ENCODE data around the gene PRKCB. TPM values are rescaled to one million over a fixed set of nuclear protein-coding genes. Genes with fewer than 3 reads are reported as not detected.

Gene PRKCB
- total RNA-seq, 2 experiments from 2014 or later, result 56.3 to 57.9 TPM

- no peak overlapping the region for H3K4me3 Mint-ChIP-seq
- no peaks in the 10 kb centered on the region for H3K27me3 Mint-ChIP-seq
- peaks cover 8% of the 10 kb centered on the region for H3K4me1 Mint-ChIP-seq (ENCODE audit: low read depth)
- H3K27ac Mint-ChIP-seq, result no peak overlapping the region
- ChIA-PET POLR2A (interaction anchor here (1.1 kb wide), 1 partner anchor 463 kb away, joined by 3 read pairs; no protein-coding TSS in a partner anchor), CTCF (interaction anchor here (0.6 to 7.4 kb wide), 37 partner anchors 8 to 868 kb away, joined by 3 to 92 read pairs (median 4); partner anchors contain the start of gene CACNG3)
- H3K9me3 Mint-ChIP-seq, result no peaks in the 10 kb centered on the region
- intact Hi-C loops (cut with micrococcal nuclease), result loop anchor here (1.0 kb wide), 3 partner anchors 211 to 462 kb away; no protein-coding TSS in a partner anchor
- peaks cover 5% of the 10 kb centered on the region for H3K36me3 Mint-ChIP-seq
- peak; percentile 90 for DNase-seq
These were observed 206.2 kb downstream of the PRKCB start for GRCh38 chr16:24041834-24042631.

DNA sequence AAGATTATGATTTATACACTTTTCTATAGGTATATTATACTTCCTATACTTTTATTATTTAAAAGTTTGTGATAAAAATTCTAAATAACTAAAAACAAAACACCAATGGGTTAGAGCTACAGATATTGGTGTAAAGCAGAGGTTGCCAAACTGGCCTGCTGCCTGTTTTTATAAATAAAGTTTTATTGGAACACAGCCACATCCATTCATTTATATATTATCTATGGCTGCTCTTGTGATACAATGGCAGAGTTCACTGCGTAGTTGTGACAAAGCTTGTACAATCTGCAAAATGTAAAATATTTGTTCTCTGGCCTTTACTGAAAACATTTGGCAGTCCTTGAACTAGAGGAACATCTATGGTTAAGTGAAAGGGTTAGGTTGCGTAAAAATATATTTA lies 208.7 kb downstream of the PRKCB start:
- H3K36me3 Mint-ChIP-seq, result peaks cover 2% of the 10 kb centered on the region
- no peak overlapping the region for H3K27ac Mint-ChIP-seq
- no peaks in the 10 kb centered on the region for H3K9me3 Mint-ChIP-seq
- H3K4me1 Mint-ChIP-seq (ENCODE audit: low read depth), result peaks cover 8% of the 10 kb centered on the region
- no peak overlapping the region for H3K4me3 Mint-ChIP-seq
- no peak for DNase-seq
- ChIA-PET CTCF (interaction anchor here (1.0 to 7.4 kb wide), 4 partner anchors 26 to 460 kb away, joined by 3 to 92 read pairs (median 26); partner anchors contain the start of gene CACNG3), POLR2A (no interaction called here)
- H3K27me3 Mint-ChIP-seq, result no peaks in the 10 kb centered on the region
- intact Hi-C loops (cut with micrococcal nuclease), result no loop called here

DNA sequence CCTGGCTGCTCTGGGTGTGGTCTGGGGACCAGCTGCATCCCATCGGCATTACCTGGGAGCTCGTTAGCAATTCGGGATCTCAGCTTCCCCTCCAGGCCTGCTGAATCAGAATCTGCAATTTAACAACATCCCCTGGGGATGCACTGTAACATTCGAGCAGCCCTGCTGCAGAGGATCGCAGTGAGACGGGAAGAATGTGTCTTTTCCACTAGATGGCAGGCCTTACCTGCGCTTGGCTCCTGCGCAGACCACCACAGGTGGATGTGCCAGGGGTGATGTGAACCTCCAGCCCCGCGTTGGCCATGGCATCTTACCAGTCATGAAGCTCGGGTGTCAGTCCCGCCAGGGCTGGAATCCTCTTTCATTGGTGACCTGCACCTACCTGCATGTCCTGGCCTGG lies 209.9 kb downstream of the PRKCB start:
- Mint-ChIP-seq H3K9me3 (no peaks in the 10 kb centered on the region), H3K27ac (no peak overlapping the region), H3K4me3 (no peak overlapping the region), H3K27me3 (no peaks in the 10 kb centered on the region), H3K36me3 (peaks cover 2% of the 10 kb centered on the region), H3K4me1 (ENCODE audit: low read depth) (peaks cover 8% of the 10 kb centered on the region)
- POLR2A ChIA-PET, result no interaction called here
- CTCF ChIA-PET, result interaction anchor here (0.7 to 7.4 kb wide), 6 partner anchors 25 to 547 kb away, joined by 3 to 92 read pairs (median 13); partner anchors contain the start of gene CACNG3
- DNase-seq, result no peak
- intact Hi-C loops (cut with micrococcal nuclease), result no loop called here

GRCh38 chr16:24046442-24046841 lies 210.7 kb downstream of the PRKCB start:
- Mint-ChIP-seq H3K4me1 (ENCODE audit: low read depth) (peaks cover 8% of the 10 kb centered on the region), H3K27me3 (no peaks in the 10 kb centered on the region), H3K4me3 (no peak overlapping the region), H3K27ac (no peak overlapping the region), H3K36me3 (peaks cover 4% of the 10 kb centered on the region), H3K9me3 (no peaks in the 10 kb centered on the region)
- intact Hi-C loops (cut with micrococcal nuclease), result no loop called here
- ChIA-PET POLR2A (no interaction called here), CTCF (interaction anchor here (1.6 to 2.9 kb wide), 2 partner anchors 207 to 458 kb away, joined by 9 to 17 read pairs; no protein-coding TSS in a partner anchor)
- DNase-seq, result no peak

GRCh38 chr16:24049113-24049512 lies 213.3 kb downstream of the PRKCB start:
- DNase-seq, result no peak
- H3K27ac Mint-ChIP-seq, result no peak overlapping the region
- no peaks in the 10 kb centered on the region for H3K4me1 Mint-ChIP-seq (ENCODE audit: low read depth)
- no peaks in the 10 kb centered on the region for H3K27me3 Mint-ChIP-seq
- intact Hi-C loops (cut with micrococcal nuclease), result no loop called here
- H3K9me3 Mint-ChIP-seq, result no peaks in the 10 kb centered on the region
- CTCF ChIA-PET, result no interaction called here
- POLR2A ChIA-PET, result no interaction called here
- H3K36me3 Mint-ChIP-seq, result peaks cover 9% of the 10 kb centered on the region
- H3K4me3 Mint-ChIP-seq, result no peak overlapping the region

DNA sequence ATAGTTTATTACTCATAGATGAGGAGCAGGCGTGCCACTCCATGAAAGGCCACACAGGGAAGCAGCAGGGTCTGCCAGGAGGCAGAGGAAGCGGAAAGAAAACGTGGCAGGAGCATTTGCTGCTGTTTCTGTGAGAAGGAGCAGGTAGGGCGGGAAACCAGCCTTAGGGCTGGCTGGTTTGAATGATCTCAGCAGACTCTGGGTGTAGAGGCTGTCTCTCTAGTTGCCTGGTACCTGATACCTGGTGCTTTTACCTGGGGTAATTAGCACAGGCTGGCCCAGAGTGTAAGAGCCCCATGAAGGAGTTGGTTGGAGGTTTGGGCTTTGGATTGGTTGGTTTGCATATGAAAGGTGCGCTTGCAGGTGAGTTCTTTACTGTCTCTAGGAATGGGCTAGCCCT lies 215.3 kb downstream of the PRKCB start:
- CTCF ChIA-PET, result interaction anchor here (1.1 kb wide), 1 partner anchor 10 kb away, joined by 6 read pairs; no protein-coding TSS in a partner anchor
- no peak overlapping the region for H3K4me3 Mint-ChIP-seq
- POLR2A ChIA-PET, result no interaction called here
- no peak overlapping the region for H3K27ac Mint-ChIP-seq
- no peaks in the 10 kb centered on the region for H3K9me3 Mint-ChIP-seq
- H3K27me3 Mint-ChIP-seq, result no peaks in the 10 kb centered on the region
- H3K4me1 Mint-ChIP-seq (ENCODE audit: low read depth), result no peaks in the 10 kb centered on the region
- intact Hi-C loops (cut with micrococcal nuclease), result no loop called here
- H3K36me3 Mint-ChIP-seq, result peaks cover 11% of the 10 kb centered on the region
- no peak for DNase-seq

GRCh38 chr16:24052329-24053098 lies 216.7 kb downstream of the PRKCB start:
- Mint-ChIP-seq H3K27ac (no peak overlapping the region), H3K27me3 (no peaks in the 10 kb centered on the region), H3K36me3 (peaks cover 15% of the 10 kb centered on the region), H3K9me3 (no peaks in the 10 kb centered on the region), H3K4me1 (ENCODE audit: low read depth) (no peaks in the 10 kb centered on the region), H3K4me3 (no peak overlapping the region)
- intact Hi-C loops (cut with micrococcal nuclease), result no loop called here
- no peak for DNase-seq
- POLR2A ChIA-PET, result no interaction called here
- CTCF ChIA-PET, result interaction anchor here (1.1 to 1.8 kb wide), 3 partner anchors 11 to 201 kb away, joined by 5 to 9 read pairs (median 6); no protein-coding TSS in a partner anchor

DNA sequence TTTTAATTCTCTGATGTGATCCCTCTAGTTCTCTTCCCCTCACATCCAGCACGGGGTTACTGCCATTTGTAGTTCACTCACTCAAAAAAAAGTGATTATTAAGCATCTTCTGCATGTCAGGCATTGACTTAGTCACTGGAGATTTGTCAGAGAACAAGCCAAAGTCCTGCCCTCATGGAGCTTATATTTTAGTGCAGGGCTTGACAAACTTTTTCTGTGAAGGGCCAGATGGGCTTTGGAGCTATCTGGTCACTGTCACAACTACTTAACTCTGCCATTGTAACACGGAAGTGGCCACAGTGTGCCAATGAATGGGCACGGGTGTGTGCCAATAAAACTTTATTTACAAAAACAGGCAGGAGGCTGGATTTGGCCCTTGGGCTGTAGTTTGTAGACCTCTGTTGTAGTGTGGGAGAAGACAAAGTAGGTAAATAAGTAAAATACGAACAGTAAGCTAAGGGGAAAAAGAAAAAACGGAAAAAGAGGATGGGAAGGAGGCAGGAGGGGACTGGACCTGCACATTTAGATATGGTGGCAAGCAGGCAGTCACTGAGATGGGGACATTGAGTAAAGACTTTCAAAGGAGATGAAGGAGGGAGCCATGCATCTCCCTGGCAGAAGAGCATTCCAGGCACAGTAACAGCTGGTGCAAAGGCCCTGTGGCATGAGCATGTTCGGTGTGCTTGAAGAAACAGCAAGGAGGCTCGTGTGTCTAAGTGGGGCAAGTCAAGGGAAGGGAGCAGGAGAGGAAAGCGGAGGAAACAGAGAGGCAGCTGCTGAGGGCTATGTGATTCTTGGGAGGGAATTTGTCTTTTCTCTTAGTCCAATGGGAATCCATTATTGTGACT lies 217.5 kb downstream of the PRKCB start:
- intact Hi-C loops (cut with micrococcal nuclease), result no loop called here
- DNase-seq, result no peak
- Mint-ChIP-seq H3K4me1 (ENCODE audit: low read depth) (no peaks in the 10 kb centered on the region), H3K4me3 (no peak overlapping the region), H3K9me3 (no peaks in the 10 kb centered on the region), H3K27ac (no peak overlapping the region), H3K27me3 (no peaks in the 10 kb centered on the region), H3K36me3 (peaks cover 17% of the 10 kb centered on the region)
- ChIA-PET POLR2A (no interaction called here), CTCF (interaction anchor here (1.6 to 2.2 kb wide), 3 partner anchors 11 to 200 kb away, joined by 5 to 9 read pairs (median 9); no protein-coding TSS in a partner anchor)

- Mint-ChIP-seq H3K27ac (no peak overlapping the region), H3K4me1 (ENCODE audit: low read depth) (no peaks in the 10 kb centered on the region), H3K4me3 (no peak overlapping the region), H3K36me3 (peaks cover 17% of the 10 kb centered on the region), H3K9me3 (no peaks in the 10 kb centered on the region), H3K27me3 (no peaks in the 10 kb centered on the region)
- POLR2A ChIA-PET, result no interaction called here
- DNase-seq, result no peak
- intact Hi-C loops (cut with micrococcal nuclease), result no loop called here
- CTCF ChIA-PET, result interaction anchor here (1.1 to 2.2 kb wide), 4 partner anchors 13 to 450 kb away, joined by 3 to 9 read pairs (median 4); no protein-coding TSS in a partner anchor
These were observed 219.1 kb downstream of the PRKCB start for GRCh38 chr16:24054741-24055491.

GRCh38 chr16:24062270-24062817 lies 226.6 kb downstream of the PRKCB start:
- no peak for DNase-seq
- Mint-ChIP-seq H3K27ac (no peak overlapping the region), H3K36me3 (peaks cover 21% of the 10 kb centered on the region), H3K4me1 (ENCODE audit: low read depth) (no peaks in the 10 kb centered on the region), H3K9me3 (peaks cover 6% of the 10 kb centered on the region), H3K4me3 (no peak overlapping the region), H3K27me3 (no peaks in the 10 kb centered on the region)
- POLR2A ChIA-PET, result no interaction called here
- intact Hi-C loops (cut with micrococcal nuclease), result no loop called here
- CTCF ChIA-PET, result interaction anchor here (0.6 to 2.8 kb wide), 2 partner anchors 191 to 715 kb away, joined by 3 to 10 read pairs; no protein-coding TSS in a partner anchor

All from activated CD4-positive, alpha-beta memory T cell treated with anti-CD3 and anti-CD28 coated beads for 36 hours (primary cell).